ENCODE data around the gene BBS7. TPM values are rescaled to one million over a fixed set of nuclear protein-coding genes. Genes with fewer than 3 reads are reported as not detected.

The BBS7 gene
- total RNA-seq, 2 experiments from 2014 or later, result 10.7 to 25.8 TPM

GRCh38 chr4:121784975-121785374 is 85.3 kb downstream of the BBS7 start:
- CTCF ChIA-PET (ENCODE audit: unreplicated experiment), result no interaction called here
- no TSS peak for BruUV-seq (replicated peaks)
- Histone ChIP-seq H3K79me2 (ENCODE audit: insufficient read depth, low read depth, low read length) (no peaks in the 10 kb centered on the region), H3K4me1 (ENCODE audit: insufficient read depth, low read length, poor library complexity, severe bottlenecking) (no peaks in the 10 kb centered on the region), H3K4me2 (ENCODE audit: low read length) (no peak overlapping the region), H3K27ac (ENCODE audit: low read depth, low read length, poor library complexity, severe bottlenecking) (no peak overlapping the region), H2AFZ (ENCODE audit: low read length) (no peak overlapping the region), H3K4me3 (ENCODE audit: low read depth, low read length, poor library complexity, severe bottlenecking) (no peak overlapping the region), H4K20me1 (ENCODE audit: insufficient read depth, low read length) (no peaks in the 10 kb centered on the region), H3K9me2 (ENCODE audit: insufficient read depth, low read length) (no peaks in the 10 kb centered on the region), H3K36me3 (ENCODE audit: insufficient read depth, low read length) (no peaks in the 10 kb centered on the region), H3K9me3 (ENCODE audit: low read length) (no peaks in the 10 kb centered on the region)
- no peak for DNase-seq (ENCODE audit: low spot score)
- intact Hi-C loops (cut with micrococcal nuclease; ENCODE audit: unreplicated experiment), result no loop called here
- POLR2A ChIA-PET, result interaction anchor here (1.0 kb wide), 1 partner anchor 9 kb away, joined by 3 read pairs; no protein-coding TSS in a partner anchor
- no peak for TF ChIP-seq EZH2phosphoT487 (IDR thresholded peaks at IDR 0.05; ENCODE audit: borderline replicate concordance, low read depth, low read length)
- no peak for TF ChIP-seq CTCF (conservative IDR thresholded peaks at IDR 0.05; ENCODE audit: low read length)

- DNase-seq (ENCODE audit: low spot score), result no peak
- no TSS peak for BruUV-seq (replicated peaks)
- Histone ChIP-seq H3K27ac (ENCODE audit: low read depth, low read length, poor library complexity, severe bottlenecking) (no peak overlapping the region), H3K9me2 (ENCODE audit: insufficient read depth, low read length) (no peaks in the 10 kb centered on the region), H3K4me1 (ENCODE audit: insufficient read depth, low read length, poor library complexity, severe bottlenecking) (no peaks in the 10 kb centered on the region), H2AFZ (ENCODE audit: low read length) (no peak overlapping the region), H4K20me1 (ENCODE audit: insufficient read depth, low read length) (no peaks in the 10 kb centered on the region), H3K79me2 (ENCODE audit: insufficient read depth, low read depth, low read length) (no peaks in the 10 kb centered on the region), H3K4me2 (ENCODE audit: low read length) (no peak overlapping the region), H3K4me3 (ENCODE audit: low read depth, low read length, poor library complexity, severe bottlenecking) (no peak overlapping the region), H3K36me3 (ENCODE audit: insufficient read depth, low read length) (no peaks in the 10 kb centered on the region), H3K9me3 (ENCODE audit: low read length) (no peaks in the 10 kb centered on the region)
- TF ChIP-seq CTCF (conservative IDR thresholded peaks at IDR 0.05; ENCODE audit: low read length) (no peak), EZH2phosphoT487 (IDR thresholded peaks at IDR 0.05; ENCODE audit: borderline replicate concordance, low read depth, low read length) (no peak)
- intact Hi-C loops (cut with micrococcal nuclease; ENCODE audit: unreplicated experiment), result no loop called here
- ChIA-PET CTCF (ENCODE audit: unreplicated experiment) (no interaction called here), POLR2A (interaction anchor here (1.0 kb wide), 1 partner anchor 10 kb away, joined by 3 read pairs; no protein-coding TSS in a partner anchor)
These were observed 85.9 kb downstream of the BBS7 start for GRCh38 chr4:121784401-121784800.

DNA sequence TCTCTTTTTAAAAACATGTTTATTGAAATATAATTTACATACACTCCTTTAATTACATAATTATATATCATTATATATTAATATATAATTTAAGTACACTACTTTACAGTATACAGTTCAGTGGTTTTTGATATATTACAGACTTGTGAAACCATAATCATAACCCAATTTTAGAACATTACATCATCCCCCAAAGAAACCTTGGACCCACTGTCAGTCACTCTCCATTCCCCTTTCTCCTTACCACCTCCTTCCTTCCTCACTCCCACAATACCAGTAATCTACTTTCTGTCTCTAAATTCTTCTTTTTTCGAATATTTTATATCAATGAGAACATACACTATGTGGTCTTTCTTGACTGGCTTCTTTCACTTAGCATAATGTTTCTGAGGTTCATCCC is 87.1 kb downstream of the BBS7 start:
- no peaks in the 10 kb centered on the region for H3K79me2 ChIP-seq (ENCODE audit: insufficient read depth, low read depth, low read length)
- TF ChIP-seq CTCF (conservative IDR thresholded peaks at IDR 0.05; ENCODE audit: low read length) (no peak), EZH2phosphoT487 (IDR thresholded peaks at IDR 0.05; ENCODE audit: borderline replicate concordance, low read depth, low read length) (no peak)
- no peaks in the 10 kb centered on the region for H4K20me1 ChIP-seq (ENCODE audit: insufficient read depth, low read length)
- no peak overlapping the region for H3K4me3 ChIP-seq (ENCODE audit: low read depth, low read length, poor library complexity, severe bottlenecking)
- POLR2A ChIA-PET, result no interaction called here
- no peaks in the 10 kb centered on the region for H3K9me2 ChIP-seq (ENCODE audit: insufficient read depth, low read length)
- no peak overlapping the region for H3K4me2 ChIP-seq (ENCODE audit: low read length)
- BruUV-seq (replicated peaks), result no TSS peak
- H3K9me3 ChIP-seq (ENCODE audit: low read length), result no peaks in the 10 kb centered on the region
- intact Hi-C loops (cut with micrococcal nuclease; ENCODE audit: unreplicated experiment), result no loop called here
- H3K36me3 ChIP-seq (ENCODE audit: insufficient read depth, low read length), result no peaks in the 10 kb centered on the region
- no peak overlapping the region for H3K27ac ChIP-seq (ENCODE audit: low read depth, low read length, poor library complexity, severe bottlenecking)
- H3K4me1 ChIP-seq (ENCODE audit: insufficient read depth, low read length, poor library complexity, severe bottlenecking), result no peaks in the 10 kb centered on the region
- DNase-seq (ENCODE audit: low spot score), result no peak
- H2AFZ ChIP-seq (ENCODE audit: low read length), result no peak overlapping the region
- CTCF ChIA-PET (ENCODE audit: unreplicated experiment), result no interaction called here

Data from OCI-LY7 (cell line).